Mesothelial cell of epicardium (in vitro differentiated cells): ENCODE results near the gene WNK2. TPM values are rescaled to one million over a fixed set of nuclear protein-coding genes. Genes with fewer than 3 reads are reported as not detected.

Experiments
- DNase-seq, 2 experiments: peaks; one replicate each; pipeline ENCODE4 v3.0.0; 2021; ENCODE audit warnings: low spot score in 2 of 2; ENCODE audit not compliant: unreplicated experiment in 2 of 2
- H3K27ac Mint-ChIP-seq: 2 replicates; pipeline ENCODE4 v1.8.0; 2021; ENCODE audit warnings: mixed read lengths
- H3K27me3 Mint-ChIP-seq: 2 replicates; pipeline ENCODE4 v1.8.0; 2021; ENCODE audit warnings: low read depth, mixed read lengths
- H3K36me3 Mint-ChIP-seq: 2 replicates; pipeline ENCODE4 v1.8.0; 2021; ENCODE audit warnings: mixed read lengths
- H3K4me1 Mint-ChIP-seq: 2 replicates; pipeline ENCODE4 v1.8.0; 2021; ENCODE audit warnings: mixed read lengths
- H3K4me3 Mint-ChIP-seq: 2 replicates; pipeline ENCODE4 v1.8.0; 2021; ENCODE audit warnings: mild to moderate bottlenecking, moderate library complexity, mixed read lengths
- H3K9me3 Mint-ChIP-seq: 2 replicates; pipeline ENCODE4 v1.8.0; 2021; ENCODE audit warnings: mixed read lengths
- total RNA-seq: library from RNA; stranded (reverse); gene quantifications from 3 replicates; pipeline ENCODE4 v1.2.1, GENCODE V29; 2021
- TF ChIP-seq, protein P1 (sequence below): fragments of 200-600 bp; sonication (generic); IDR thresholded peaks from one replicate; pipeline ENCODE4 v1.5.0; 2021; ENCODE audit warnings: antibody characterized with exemption; ENCODE audit not compliant: unreplicated experiment

WNK2 gene
- total RNA-seq, 1 donor from 2014 or later: 66.0 TPM

GRCh38 chr9:93278144-93278543 lies 94.2 kb downstream of the WNK2 start:
- peaks cover 22% of the 10 kb centered on the region for H3K4me1 Mint-ChIP-seq
- H3K27me3 Mint-ChIP-seq: peaks cover 6% of the 10 kb centered on the region
- peaks cover 8% of the 10 kb centered on the region for H3K9me3 Mint-ChIP-seq
- no peak for DNase-seq
- H3K27ac Mint-ChIP-seq: no peak overlapping the region
- H3K36me3 Mint-ChIP-seq: peaks cover 9% of the 10 kb centered on the region
- no peak overlapping the region for H3K4me3 Mint-ChIP-seq
- TF ChIP-seq, protein P1, sequence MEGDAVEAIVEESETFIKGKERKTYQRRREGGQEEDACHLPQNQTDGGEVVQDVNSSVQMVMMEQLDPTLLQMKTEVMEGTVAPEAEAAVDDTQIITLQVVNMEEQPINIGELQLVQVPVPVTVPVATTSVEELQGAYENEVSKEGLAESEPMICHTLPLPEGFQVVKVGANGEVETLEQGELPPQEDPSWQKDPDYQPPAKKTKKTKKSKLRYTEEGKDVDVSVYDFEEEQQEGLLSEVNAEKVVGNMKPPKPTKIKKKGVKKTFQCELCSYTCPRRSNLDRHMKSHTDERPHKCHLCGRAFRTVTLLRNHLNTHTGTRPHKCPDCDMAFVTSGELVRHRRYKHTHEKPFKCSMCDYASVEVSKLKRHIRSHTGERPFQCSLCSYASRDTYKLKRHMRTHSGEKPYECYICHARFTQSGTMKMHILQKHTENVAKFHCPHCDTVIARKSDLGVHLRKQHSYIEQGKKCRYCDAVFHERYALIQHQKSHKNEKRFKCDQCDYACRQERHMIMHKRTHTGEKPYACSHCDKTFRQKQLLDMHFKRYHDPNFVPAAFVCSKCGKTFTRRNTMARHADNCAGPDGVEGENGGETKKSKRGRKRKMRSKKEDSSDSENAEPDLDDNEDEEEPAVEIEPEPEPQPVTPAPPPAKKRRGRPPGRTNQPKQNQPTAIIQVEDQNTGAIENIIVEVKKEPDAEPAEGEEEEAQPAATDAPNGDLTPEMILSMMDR: no peak

- peaks cover 4% of the 10 kb centered on the region for H3K27me3 Mint-ChIP-seq
- H3K27ac Mint-ChIP-seq: no peak overlapping the region
- H3K9me3 Mint-ChIP-seq: peaks cover 10% of the 10 kb centered on the region
- TF ChIP-seq, protein P1: no peak
- H3K36me3 Mint-ChIP-seq: peaks cover 11% of the 10 kb centered on the region
- H3K4me1 Mint-ChIP-seq: peaks cover 22% of the 10 kb centered on the region
- no peak overlapping the region for H3K4me3 Mint-ChIP-seq
- no peak for DNase-seq
Measured at GRCh38 chr9:93280661-93281259, 96.8 kb downstream of the WNK2 start.

DNA sequence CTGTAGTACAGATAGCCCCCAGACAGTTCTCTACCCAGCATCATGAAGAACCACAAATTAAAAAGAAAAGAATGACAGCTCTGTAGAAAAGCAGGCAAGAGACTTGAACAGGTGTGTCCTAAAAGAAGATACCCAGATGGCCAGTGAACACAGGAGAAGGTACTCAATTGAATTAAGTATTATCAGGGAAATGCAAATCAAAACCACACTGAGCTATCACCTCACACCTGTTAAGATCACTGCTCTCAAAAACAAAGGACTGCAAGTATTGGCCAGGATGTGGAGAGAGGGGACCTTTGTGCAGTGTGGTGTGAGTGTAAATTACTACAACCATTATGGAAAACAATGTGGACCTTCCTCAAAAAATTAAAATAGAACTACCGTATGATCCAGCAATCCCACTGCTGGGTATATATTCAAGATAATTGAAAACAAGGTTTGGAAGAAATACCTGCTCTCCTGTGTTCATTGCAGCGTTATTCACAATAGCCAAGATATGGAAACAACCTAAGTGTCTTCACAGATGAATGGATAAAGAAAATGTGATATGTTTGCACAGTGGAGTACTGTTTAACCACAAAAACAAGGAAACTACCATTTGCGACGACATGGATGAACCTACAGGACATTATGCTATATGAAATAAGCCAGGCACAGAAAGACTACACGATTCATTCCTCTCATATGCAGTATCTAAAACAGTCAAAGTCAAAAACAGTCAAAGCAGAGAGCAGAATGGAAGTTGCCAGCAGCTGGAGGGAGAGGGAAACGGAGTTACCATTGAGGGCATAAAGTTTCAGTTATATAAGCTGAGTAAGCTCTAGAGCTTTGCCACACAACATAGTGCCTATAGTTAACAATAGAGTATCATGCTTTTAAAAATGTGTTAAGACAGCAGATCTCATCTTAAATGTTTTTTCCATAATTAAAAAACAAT lies 102.6 kb downstream of the WNK2 start:
- Mint-ChIP-seq H3K4me1 (peaks cover 4% of the 10 kb centered on the region), H3K27ac (no peak overlapping the region), H3K27me3 (peaks cover 3% of the 10 kb centered on the region), H3K36me3 (peaks cover 6% of the 10 kb centered on the region), H3K4me3 (no peak overlapping the region), H3K9me3 (peaks cover 10% of the 10 kb centered on the region)
- TF ChIP-seq, protein P1: no peak
- DNase-seq: no peak

- H3K4me1 Mint-ChIP-seq: no peaks in the 10 kb centered on the region
- TF ChIP-seq, protein P1: no peak
- peaks cover 6% of the 10 kb centered on the region for H3K27me3 Mint-ChIP-seq
- peaks cover 10% of the 10 kb centered on the region for H3K9me3 Mint-ChIP-seq
- H3K27ac Mint-ChIP-seq: no peak overlapping the region
- DNase-seq: no peak
- peaks cover 6% of the 10 kb centered on the region for H3K36me3 Mint-ChIP-seq
- H3K4me3 Mint-ChIP-seq: no peak overlapping the region
Measured at GRCh38 chr9:93287189-93287552, 103.2 kb downstream of the WNK2 start.

DNA sequence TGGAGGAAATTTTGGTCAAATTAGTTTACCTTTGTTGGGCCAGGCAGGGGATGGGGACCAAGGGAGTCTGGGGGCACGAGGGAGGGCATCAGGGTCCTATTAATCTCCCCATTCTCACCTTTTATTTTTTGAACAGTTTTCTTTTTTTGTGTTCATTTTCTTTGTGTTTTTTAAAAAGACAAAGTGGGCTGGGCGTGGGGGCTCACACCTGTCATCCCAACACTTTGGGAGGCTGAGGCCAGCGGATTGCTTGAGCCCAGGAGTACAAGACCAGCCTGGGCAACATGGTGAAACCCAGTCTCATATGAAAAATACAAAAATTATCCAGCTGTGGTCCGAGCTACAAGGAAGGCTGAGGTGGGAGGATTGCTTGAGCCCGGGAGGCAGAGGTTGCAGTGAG lies 103.7 kb downstream of the WNK2 start:
- H3K27ac Mint-ChIP-seq: no peak overlapping the region
- DNase-seq: no peak
- no peaks in the 10 kb centered on the region for H3K4me1 Mint-ChIP-seq
- TF ChIP-seq, protein P1: no peak
- H3K36me3 Mint-ChIP-seq: peaks cover 6% of the 10 kb centered on the region
- no peak overlapping the region for H3K4me3 Mint-ChIP-seq
- H3K27me3 Mint-ChIP-seq: peaks cover 6% of the 10 kb centered on the region
- H3K9me3 Mint-ChIP-seq: peaks cover 10% of the 10 kb centered on the region
